Astrocyte of the cerebellum (primary cell): ENCODE data around the gene CAMTA1.
"Not testable (repeated sequence)": the region's sequence is repeated elsewhere in the genome, so short reads cannot be mapped to it uniquely, and the experiment has no call there.

Experiments used
- DNase-seq: peaks from one replicate; pipeline ENCODE4 v3.0.0-alpha.2; 2011; ENCODE audit warnings: low read depth
- H3K4me3 ChIP-seq: 2 replicates; pipeline ENCODE4 v1.5.1; 2011; ENCODE audit warnings: mild to moderate bottlenecking, low read depth, low read length, moderate library complexity
- CTCF ChIP-seq: IDR thresholded peaks from 2 replicates; pipeline ENCODE4 v1.5.1; 2012; ENCODE audit warnings: low read length, low read depth, moderate library complexity, mild to moderate bottlenecking; ENCODE audit errors: missing control alignments
- in situ Hi-C: cut with HindIII; loops from 2 replicates; pipeline ENCODE4 v1.10.0; 2017; ENCODE audit warnings: low sequenced_read_pairs

The CAMTA1 gene

GRCh38 chr1:7705908-7706216 lies 920.6 kb downstream of the CAMTA1 start:
- H3K4me3 ChIP-seq = peak overlapping the region; percentile 39
- DNase-seq = no peak
- in situ Hi-C loops = no loop called here
- no peak for TF ChIP-seq CTCF

GRCh38 chr1:7707527-7707926 lies 922.3 kb downstream of the CAMTA1 start:
- no peak for DNase-seq
- H3K4me3 ChIP-seq = no peak overlapping the region
- in situ Hi-C loops = no loop called here

GRCh38 chr1:7708065-7708464 lies 922.8 kb downstream of the CAMTA1 start:
- in situ Hi-C loops, DNase-seq, H3K4me3 ChIP-seq: not testable (repeated sequence)

More at GRCh38 chr1:7707527-7707926, 922.3 kb downstream of the CAMTA1 start:
- TF ChIP-seq CTCF = no peak

- no peak for DNase-seq
- no peak for TF ChIP-seq CTCF
- in situ Hi-C loops = no loop called here
- no peak overlapping the region for H3K4me3 ChIP-seq
Observed at GRCh38 chr1:7710859-7711258, 925.6 kb downstream of the CAMTA1 start.

- no peak overlapping the region for H3K4me3 ChIP-seq
- in situ Hi-C loops = no loop called here
- no peak for DNase-seq
- no peak for TF ChIP-seq CTCF
Observed at GRCh38 chr1:7712731-7713323, 927.6 kb downstream of the CAMTA1 start.

GRCh38 chr1:7716506-7716905 lies 931.3 kb downstream of the CAMTA1 start:
- H3K4me3 ChIP-seq = no peak overlapping the region
- TF ChIP-seq CTCF = no peak
- DNase-seq = no peak
- in situ Hi-C loops = no loop called here

- H3K4me3 ChIP-seq = no peak overlapping the region
- no peak for DNase-seq
- no peak for TF ChIP-seq CTCF
- in situ Hi-C loops = no loop called here
Observed at GRCh38 chr1:7717748-7718368, 932.6 kb downstream of the CAMTA1 start.
